Neural progenitor cell (in vitro differentiated cells): Measurements from ENCODE around the gene CCDC149. TPM values are rescaled to one million over a fixed set of nuclear protein-coding genes. Genes with fewer than 3 reads are reported as not detected.

Experiments
- DNase-seq: peaks from one replicate; pipeline ENCODE4 v3.0.0-alpha.2; 2016; ENCODE audit warnings: low spot score
- H2AFZ ChIP-seq: fragments of 200-600 bp; sonication (generic); replicated peaks from 2 replicates; pipeline ENCODE4 v1.6.1; 2016; ENCODE audit warnings: antibody characterized with exemption
- H3F3A ChIP-seq: fragments of 200-600 bp; sonication (generic); 2 replicates; pipeline ENCODE4 v1.6.1; 2016; ENCODE audit warnings: antibody characterized with exemption, low read depth
- H3K27ac ChIP-seq: fragments of 200-600 bp; sonication (generic); 2 replicates; pipeline ENCODE4 v1.5.1; 2016; ENCODE audit warnings: mild to moderate bottlenecking
- H3K27me3 ChIP-seq: fragments of 200-600 bp; sonication (generic); 2 replicates; pipeline ENCODE4 v1.6.1; 2016; ENCODE audit warnings: mild to moderate bottlenecking, moderate library complexity
- H3K36me3 ChIP-seq: fragments of 200-600 bp; sonication (generic); 2 replicates; pipeline ENCODE4 v1.5.1; 2016
- H3K4me1 ChIP-seq: fragments of 200-600 bp; sonication (generic); 2 replicates; pipeline ENCODE4 v1.6.1; 2016; ENCODE audit warnings: mixed run types
- H3K4me2 ChIP-seq: fragments of 200-600 bp; sonication (generic); 2 replicates; pipeline ENCODE4 v1.6.1; 2016
- H3K4me3 ChIP-seq: fragments of 200-600 bp; sonication (generic); 2 replicates; pipeline ENCODE4 v1.5.1; 2016
- H3K79me2 ChIP-seq: fragments of 200-600 bp; sonication (generic); 2 replicates; pipeline ENCODE4 v1.6.1; 2016; ENCODE audit warnings: low read depth
- H3K9ac ChIP-seq: fragments of 200-600 bp; sonication (generic); 2 replicates; pipeline ENCODE4 v1.6.1; 2016
- H3K9me3 ChIP-seq: fragments of 200-600 bp; sonication (generic); 2 replicates; pipeline ENCODE4 v1.5.1; 2016; ENCODE audit warnings: low read depth
- H4K20me1 ChIP-seq: fragments of 200-600 bp; sonication (generic); 2 replicates; pipeline ENCODE4 v1.6.1; 2016; ENCODE audit warnings: low read depth
- H3K27ac Mint-ChIP-seq: 3 replicates; pipeline ENCODE4 v1.8.0; 2021; ENCODE audit warnings: mixed read lengths
- H3K27me3 Mint-ChIP-seq: 2 replicates; pipeline ENCODE4 v1.8.0; 2022; ENCODE audit warnings: low read depth, mild to moderate bottlenecking, inconsistent platforms, moderate library complexity, mixed read lengths; ENCODE audit not compliant: insufficient read depth
- H3K36me3 Mint-ChIP-seq: 3 replicates; pipeline ENCODE4 v1.8.0; 2021; ENCODE audit warnings: mixed read lengths
- H3K4me1 Mint-ChIP-seq: 3 replicates; pipeline ENCODE4 v1.8.0; 2021; ENCODE audit warnings: mixed read lengths
- H3K4me3 Mint-ChIP-seq: 3 replicates; pipeline ENCODE4 v1.8.0; 2021; ENCODE audit warnings: mild to moderate bottlenecking, moderate library complexity, mixed read lengths
- H3K9me3 Mint-ChIP-seq: 3 replicates; pipeline ENCODE4 v1.8.0; 2020; ENCODE audit warnings: mixed read lengths
- EZH2 ChIP-seq: fragments of 200-600 bp; sonication (generic); IDR thresholded peaks from 2 replicates; pipeline ENCODE4 v1.6.1; 2017; ENCODE audit warnings: antibody characterized with exemption, mild to moderate bottlenecking, moderate library complexity
- EZH2phosphoT487 ChIP-seq: fragments of 200-600 bp; sonication (generic); IDR thresholded peaks from 2 replicates; pipeline ENCODE4 v1.6.1; 2017; ENCODE audit warnings: antibody characterized with exemption
- total RNA-seq: library from RNA; depleted of rRNA; stranded (reverse); fragments of >200 nt; gene quantifications from 2 replicates; pipeline ENCODE4 v1.2.3, GENCODE V29; 2015; ENCODE audit warnings: low replicate concordance
- TF ChIP-seq, protein P1 (sequence below): fragments of 200-600 bp; sonication (generic); IDR thresholded peaks from 2 replicates; pipeline ENCODE4 v1.5.1; 2017; ENCODE audit warnings: antibody characterized with exemption, mild to moderate bottlenecking

CCDC149 gene
- total RNA-seq, 1 donor from 2014 or later, result 3.4 TPM

DNA sequence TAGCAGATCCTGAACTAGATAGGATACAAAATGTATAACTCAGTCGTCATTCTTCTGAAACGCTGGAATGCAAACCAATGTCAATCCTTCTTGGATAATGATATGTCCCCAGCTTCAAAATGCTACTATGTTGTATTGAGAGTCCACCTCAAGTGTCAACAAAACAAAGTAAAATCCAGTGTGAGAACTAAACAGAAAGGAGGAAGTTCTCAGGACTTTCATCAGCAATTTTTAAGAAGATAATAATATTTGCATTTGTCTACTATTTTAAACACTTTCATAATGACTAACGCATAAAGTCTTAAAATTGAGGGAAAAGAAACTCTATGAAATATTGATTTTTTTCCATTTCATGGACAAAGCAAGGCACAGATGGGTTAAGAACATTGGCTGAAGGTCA is 81.2 kb downstream of the CCDC149 start:
- Histone ChIP-seq H3K36me3 (no peaks in the 10 kb centered on the region), H3K27ac (no peak overlapping the region), H3K4me2 (no peak overlapping the region), H3K9me3 (no peaks in the 10 kb centered on the region), H3F3A (no peaks in the 10 kb centered on the region), H3K79me2 (no peaks in the 10 kb centered on the region), H3K9ac (no peak overlapping the region), H3K4me1 (no peaks in the 10 kb centered on the region), H4K20me1 (no peaks in the 10 kb centered on the region), H3K27me3 (no peaks in the 10 kb centered on the region), H2AFZ (no peak overlapping the region), H3K4me3 (no peak overlapping the region)
- Mint-ChIP-seq H3K27ac (no peak overlapping the region), H3K4me1 (peaks cover 4% of the 10 kb centered on the region), H3K27me3 (no peaks in the 10 kb centered on the region), H3K4me3 (no peak overlapping the region), H3K9me3 (no peaks in the 10 kb centered on the region), H3K36me3 (peaks cover 12% of the 10 kb centered on the region)
- no peak for DNase-seq
- TF ChIP-seq EZH2phosphoT487 (no peak), EZH2 (no peak)
- TF ChIP-seq, protein P1, sequence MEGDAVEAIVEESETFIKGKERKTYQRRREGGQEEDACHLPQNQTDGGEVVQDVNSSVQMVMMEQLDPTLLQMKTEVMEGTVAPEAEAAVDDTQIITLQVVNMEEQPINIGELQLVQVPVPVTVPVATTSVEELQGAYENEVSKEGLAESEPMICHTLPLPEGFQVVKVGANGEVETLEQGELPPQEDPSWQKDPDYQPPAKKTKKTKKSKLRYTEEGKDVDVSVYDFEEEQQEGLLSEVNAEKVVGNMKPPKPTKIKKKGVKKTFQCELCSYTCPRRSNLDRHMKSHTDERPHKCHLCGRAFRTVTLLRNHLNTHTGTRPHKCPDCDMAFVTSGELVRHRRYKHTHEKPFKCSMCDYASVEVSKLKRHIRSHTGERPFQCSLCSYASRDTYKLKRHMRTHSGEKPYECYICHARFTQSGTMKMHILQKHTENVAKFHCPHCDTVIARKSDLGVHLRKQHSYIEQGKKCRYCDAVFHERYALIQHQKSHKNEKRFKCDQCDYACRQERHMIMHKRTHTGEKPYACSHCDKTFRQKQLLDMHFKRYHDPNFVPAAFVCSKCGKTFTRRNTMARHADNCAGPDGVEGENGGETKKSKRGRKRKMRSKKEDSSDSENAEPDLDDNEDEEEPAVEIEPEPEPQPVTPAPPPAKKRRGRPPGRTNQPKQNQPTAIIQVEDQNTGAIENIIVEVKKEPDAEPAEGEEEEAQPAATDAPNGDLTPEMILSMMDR, result no peak

DNA sequence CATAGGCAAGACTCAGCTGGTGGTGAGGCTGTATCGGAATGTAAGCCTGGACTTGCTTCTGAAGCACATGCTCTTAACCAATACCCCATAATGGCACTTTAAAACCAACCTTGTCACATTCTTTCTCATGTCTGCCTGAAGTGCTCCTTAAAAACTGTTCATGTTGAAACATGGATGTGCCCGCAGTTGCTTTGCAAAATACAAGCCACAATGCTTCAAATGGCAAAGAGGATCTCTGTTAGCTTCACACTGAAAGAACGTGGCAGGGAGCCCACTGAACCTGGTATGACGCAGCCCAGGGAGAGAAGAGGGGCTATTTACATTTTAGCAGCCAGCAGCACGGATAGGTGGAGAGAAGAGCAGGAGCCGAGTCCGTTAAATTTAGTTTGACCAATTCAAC is 88.1 kb downstream of the CCDC149 start:
- no peak overlapping the region for H3K4me3 Mint-ChIP-seq

DNA sequence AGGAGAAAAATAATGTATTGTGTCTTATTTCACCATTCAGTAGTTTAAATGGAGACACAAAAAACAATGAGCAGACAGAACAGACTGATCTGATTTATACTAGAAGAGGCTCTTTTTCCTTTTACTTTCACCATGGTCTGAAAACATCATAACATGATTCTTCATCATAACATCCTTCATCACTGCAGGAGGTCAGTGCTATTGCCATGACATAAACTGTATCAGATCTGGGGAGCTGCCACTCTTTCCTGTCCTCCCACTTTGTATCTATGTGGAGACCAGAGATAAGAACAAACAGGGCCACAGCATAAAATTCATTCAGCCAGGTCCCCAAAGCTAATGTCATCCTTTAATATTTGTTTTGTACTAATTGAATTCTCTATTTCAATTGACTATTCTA is 92.3 kb downstream of the CCDC149 start:
- H3K27me3 Mint-ChIP-seq, result peaks cover 6% of the 10 kb centered on the region
- no peak overlapping the region for H3K9ac ChIP-seq
- no peak overlapping the region for H3K27ac ChIP-seq
- H3K79me2 ChIP-seq, result no peaks in the 10 kb centered on the region
- H4K20me1 ChIP-seq, result no peaks in the 10 kb centered on the region
- H3K4me3 Mint-ChIP-seq, result no peak overlapping the region
- no peak overlapping the region for H3K27ac Mint-ChIP-seq
- H3K4me2 ChIP-seq, result no peak overlapping the region
- no peak overlapping the region for H3K4me3 ChIP-seq
- no peaks in the 10 kb centered on the region for H3K36me3 ChIP-seq
- no peaks in the 10 kb centered on the region for H3K9me3 Mint-ChIP-seq
- TF ChIP-seq EZH2phosphoT487 (no peak), EZH2 (no peak)
- TF ChIP-seq, protein P1, result no peak
- H3K36me3 Mint-ChIP-seq, result peaks cover 9% of the 10 kb centered on the region
- peaks cover 10% of the 10 kb centered on the region for H3K4me1 ChIP-seq
- no peaks in the 10 kb centered on the region for H3K4me1 Mint-ChIP-seq
- H2AFZ ChIP-seq, result no peak overlapping the region
- H3F3A ChIP-seq, result no peaks in the 10 kb centered on the region
- no peaks in the 10 kb centered on the region for H3K9me3 ChIP-seq
- no peak for DNase-seq
- H3K27me3 ChIP-seq, result no peaks in the 10 kb centered on the region

More for the DNA sequence above, 88.1 kb downstream of the CCDC149 start:
- no peak for TF ChIP-seq EZH2
- TF ChIP-seq, protein P1, result no peak
- no peak for TF ChIP-seq EZH2phosphoT487
- H3K9me3 Mint-ChIP-seq, result no peaks in the 10 kb centered on the region
- H3K27me3 ChIP-seq, result no peaks in the 10 kb centered on the region
- H3K27ac Mint-ChIP-seq, result no peak overlapping the region
- no peak for DNase-seq
- no peak overlapping the region for H3K4me2 ChIP-seq
- H3K4me3 ChIP-seq, result no peak overlapping the region
- no peak overlapping the region for H3K9ac ChIP-seq
- H3K36me3 Mint-ChIP-seq, result peaks cover 11% of the 10 kb centered on the region
- peaks cover 10% of the 10 kb centered on the region for H3K4me1 ChIP-seq
- H3F3A ChIP-seq, result no peaks in the 10 kb centered on the region
- no peak overlapping the region for H3K27ac ChIP-seq
- H3K36me3 ChIP-seq, result no peaks in the 10 kb centered on the region
- no peaks in the 10 kb centered on the region for H3K9me3 ChIP-seq
- H4K20me1 ChIP-seq, result no peaks in the 10 kb centered on the region
- no peaks in the 10 kb centered on the region for H3K4me1 Mint-ChIP-seq
- H2AFZ ChIP-seq, result no peak overlapping the region
- H3K79me2 ChIP-seq, result no peaks in the 10 kb centered on the region
- peaks cover 3% of the 10 kb centered on the region for H3K27me3 Mint-ChIP-seq
